Esophagus muscularis mucosa (tissue), 3 donors: ENCODE results near the gene FAM187B.

ENCODE experiments used
- POLR2A ChIP-seq: fragments of 450-650 bp; IDR thresholded peaks from one replicate; pipeline ENCODE4 v1.6.1; 2017; ENCODE audit warnings: antibody characterized with exemption, moderate library complexity, mild to moderate bottlenecking, low read depth
- TF ChIP-seq, protein P1 (sequence below), 3 experiments: fragments of 200-600 bp in 2 of 3; fragments of 450-650 bp in 1 of 3; sonication (generic) in 2 of 3; IDR thresholded peaks; one replicate each; pipeline ENCODE4 v1.5.1; 2017 to 2019; ENCODE audit warnings: antibody characterized with exemption in 3 of 3, mild to moderate bottlenecking in 2 of 3, moderate library complexity in 1 of 3

DNA sequence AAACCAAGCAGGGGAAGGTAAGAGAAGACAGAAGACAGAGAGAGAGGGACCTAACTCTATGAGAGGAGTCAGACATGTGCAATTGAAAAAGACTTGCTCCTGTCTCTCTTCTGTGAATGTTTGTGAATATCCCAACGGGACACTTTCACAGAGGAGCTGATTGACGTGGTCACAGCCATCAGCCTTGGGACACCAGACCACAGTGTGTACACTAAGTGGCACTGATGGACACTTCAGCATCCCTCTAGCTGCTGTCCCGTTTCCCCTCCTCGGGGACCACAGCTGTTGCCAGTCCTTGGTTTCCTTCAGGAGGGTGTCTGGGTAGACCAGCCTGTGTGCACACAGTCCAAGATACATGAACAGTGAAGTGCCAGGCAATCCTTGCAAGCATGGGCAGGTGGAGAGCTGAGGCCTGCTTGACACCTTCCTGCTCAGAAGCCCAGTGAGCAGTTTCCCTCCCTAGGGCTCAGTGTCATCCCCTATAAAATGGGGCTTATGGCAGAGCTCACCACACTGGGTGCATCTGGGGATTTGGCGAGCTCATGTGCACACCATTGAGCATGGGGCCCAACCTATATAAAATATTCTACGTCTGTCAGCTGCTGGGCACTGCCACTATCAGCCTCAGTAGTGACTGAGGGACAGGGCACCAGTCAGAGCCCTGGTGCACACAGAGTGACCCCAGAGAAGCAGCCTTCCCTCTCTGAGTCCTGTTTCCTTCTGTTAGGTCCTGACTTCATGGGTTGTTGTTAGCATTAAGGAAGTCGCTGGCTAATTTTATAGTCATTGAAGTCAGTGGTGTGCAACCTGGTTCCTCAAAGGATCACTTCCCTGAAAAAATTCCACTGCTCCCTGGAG lies 36.0 kb upstream of the FAM187B start:
- TF ChIP-seq, protein P1, sequence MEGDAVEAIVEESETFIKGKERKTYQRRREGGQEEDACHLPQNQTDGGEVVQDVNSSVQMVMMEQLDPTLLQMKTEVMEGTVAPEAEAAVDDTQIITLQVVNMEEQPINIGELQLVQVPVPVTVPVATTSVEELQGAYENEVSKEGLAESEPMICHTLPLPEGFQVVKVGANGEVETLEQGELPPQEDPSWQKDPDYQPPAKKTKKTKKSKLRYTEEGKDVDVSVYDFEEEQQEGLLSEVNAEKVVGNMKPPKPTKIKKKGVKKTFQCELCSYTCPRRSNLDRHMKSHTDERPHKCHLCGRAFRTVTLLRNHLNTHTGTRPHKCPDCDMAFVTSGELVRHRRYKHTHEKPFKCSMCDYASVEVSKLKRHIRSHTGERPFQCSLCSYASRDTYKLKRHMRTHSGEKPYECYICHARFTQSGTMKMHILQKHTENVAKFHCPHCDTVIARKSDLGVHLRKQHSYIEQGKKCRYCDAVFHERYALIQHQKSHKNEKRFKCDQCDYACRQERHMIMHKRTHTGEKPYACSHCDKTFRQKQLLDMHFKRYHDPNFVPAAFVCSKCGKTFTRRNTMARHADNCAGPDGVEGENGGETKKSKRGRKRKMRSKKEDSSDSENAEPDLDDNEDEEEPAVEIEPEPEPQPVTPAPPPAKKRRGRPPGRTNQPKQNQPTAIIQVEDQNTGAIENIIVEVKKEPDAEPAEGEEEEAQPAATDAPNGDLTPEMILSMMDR (IDR thresholded peaks at IDR 0.05) = no peak
- TF ChIP-seq POLR2A = no peak
